Astrocyte (in vitro differentiated cells and primary cell): ENCODE results near the gene PASK.

Experiments
- CTCF ChIP-seq: IDR thresholded peaks from 2 replicates; pipeline ENCODE4 v1.5.1; 2011; ENCODE audit warnings: low read depth, mild to moderate bottlenecking, inconsistent platforms, low read length, moderate library complexity; ENCODE audit not compliant: insufficient read depth
- EZH2 ChIP-seq: IDR thresholded peaks from 2 replicates; pipeline ENCODE4 v1.6.1; 2012; ENCODE audit warnings: mild to moderate bottlenecking, low read length, inconsistent platforms; ENCODE audit not compliant: insufficient read depth

DNA sequence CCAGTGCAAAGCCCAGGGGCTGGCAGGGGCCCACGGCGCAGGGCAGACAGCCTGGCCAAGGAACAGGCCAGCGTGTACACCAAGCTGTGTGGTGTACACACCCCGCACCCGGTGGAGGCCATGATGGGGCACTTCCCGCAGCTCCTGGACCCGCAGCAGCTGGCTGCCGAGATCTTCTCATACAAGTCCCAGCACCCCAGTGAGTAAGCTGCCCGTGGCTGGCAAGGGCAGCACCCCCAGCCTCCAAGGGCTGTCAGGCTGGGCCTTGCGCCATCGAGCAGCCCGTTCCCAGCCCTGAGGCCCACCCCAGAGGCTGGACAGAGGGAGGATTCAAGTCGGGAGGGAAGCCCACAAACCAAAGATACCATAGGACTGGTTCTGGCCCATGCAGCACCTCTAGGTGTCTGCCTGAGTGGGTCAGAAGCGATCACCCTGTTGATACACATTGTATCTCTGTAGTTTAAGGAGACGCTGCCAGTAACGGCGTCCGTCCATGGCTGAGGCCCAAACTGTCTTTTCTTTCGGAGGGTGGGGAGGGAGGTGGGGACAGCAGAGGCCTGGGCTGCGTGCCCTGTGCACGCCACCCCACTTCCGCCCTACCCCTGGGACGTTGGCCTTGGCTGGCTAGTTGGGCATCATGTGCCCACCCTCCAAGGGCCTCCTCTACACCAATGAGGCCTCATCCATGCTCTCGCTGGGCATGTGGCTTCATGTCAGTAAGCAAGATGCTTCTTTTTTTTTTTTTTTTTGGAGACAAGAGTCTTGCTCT is 30.4 kb downstream of the PASK start:
- TF ChIP-seq CTCF (no peak), EZH2 (no peak)
